HepG2 (cell line): Measurements from ENCODE around the gene BSG. TPM values are rescaled to one million over a fixed set of nuclear protein-coding genes. Genes with fewer than 3 reads are reported as not detected.

Experiments used
- AHR ChIP-seq: IDR thresholded peaks from 2 replicates; pipeline ENCODE4 v1.6.1; 2018; ENCODE audit warnings: missing genetic modification reagents, missing compliant biosample characterization
- CEBPB ChIP-seq: IDR thresholded peaks from 2 replicates; pipeline ENCODE4 v1.6.1; 2011; ENCODE audit warnings: low read depth, low read length, improper control_type of control experiment, borderline replicate concordance
- EZH2 ChIP-seq: conservative IDR thresholded peaks from 2 replicates; pipeline ENCODE4 v1.6.1; 2012; ENCODE audit warnings: mild to moderate bottlenecking, low read depth, low read length, moderate library complexity
- MAFF ChIP-seq: IDR thresholded peaks from 2 replicates; pipeline ENCODE4 v1.6.1; 2011; ENCODE audit warnings: low read depth, low read length, improper control_type of control experiment
- MIXL1 ChIP-seq: IDR thresholded peaks from 2 replicates; pipeline ENCODE4 v1.6.1; 2016
- MZF1 ChIP-seq: sonication (generic); formaldehyde crosslinking; IDR thresholded peaks from 2 replicates; pipeline ENCODE4 v1.8.1; 2023; ENCODE audit warnings: mild to moderate bottlenecking, missing genetic modification reagents, borderline replicate concordance
- POLR2AphosphoS2 ChIP-seq: IDR thresholded peaks from 2 replicates; pipeline ENCODE4 v1.6.1; 2011; ENCODE audit warnings: low read depth, low read length, improper control_type of control experiment
- REL ChIP-seq: sonication (generic); formaldehyde crosslinking; conservative IDR thresholded peaks from 2 replicates; pipeline ENCODE4 v1.8.0; 2022; ENCODE audit warnings: mild to moderate bottlenecking, missing genetic modification reagents, moderate library complexity
- SIN3A ChIP-seq: IDR thresholded peaks from 2 replicates; pipeline ENCODE4 v1.6.1; 2011; ENCODE audit warnings: low read depth, mild to moderate bottlenecking, control low read depth, low read length, borderline replicate concordance
- SMARCC2 ChIP-seq: fragments of 450-650 bp; IDR thresholded peaks from 2 replicates; pipeline ENCODE4 v1.6.1; 2017; ENCODE audit warnings: antibody characterized with exemption, mild to moderate bottlenecking
- SNAI1 ChIP-seq: sonication (generic); formaldehyde crosslinking; IDR thresholded peaks from 2 replicates; pipeline ENCODE4 v1.5.0; 2020; ENCODE audit warnings: mild to moderate bottlenecking, missing genetic modification reagents, borderline replicate concordance
- YEATS4 ChIP-seq: sonication (generic); formaldehyde crosslinking; IDR thresholded peaks from 2 replicates; pipeline ENCODE4 v1.4.0; 2020; ENCODE audit warnings: missing genetic modification reagents, borderline replicate concordance
- ZBTB8A ChIP-seq: sonication (generic); formaldehyde crosslinking; IDR thresholded peaks from 2 replicates; pipeline ENCODE4 v1.4.0; 2020; ENCODE audit warnings: mild to moderate bottlenecking, low read depth, missing genetic modification reagents, borderline replicate concordance
- ZKSCAN5 ChIP-seq: sonication (generic); formaldehyde crosslinking; IDR thresholded peaks from 2 replicates; pipeline ENCODE4 v1.5.1; 2020; ENCODE audit warnings: mild to moderate bottlenecking, missing genetic modification reagents
- ZNF138 ChIP-seq: sonication (generic); formaldehyde crosslinking; IDR thresholded peaks from 2 replicates; pipeline ENCODE4 v1.5.0; 2020; ENCODE audit warnings: mild to moderate bottlenecking, low read depth, missing genetic modification reagents
- ZNF24 ChIP-seq: fragments of 450-650 bp; IDR thresholded peaks from 2 replicates; pipeline ENCODE4 v1.6.1; 2017; ENCODE audit warnings: antibody characterized with exemption, mild to moderate bottlenecking
- ZNF260 ChIP-seq: sonication (generic); formaldehyde crosslinking; IDR thresholded peaks from 2 replicates; pipeline ENCODE4 v1.4.0; 2020; ENCODE audit warnings: missing genetic modification reagents, low read depth, mild to moderate bottlenecking, borderline replicate concordance
- ZNF441 ChIP-seq: sonication (generic); formaldehyde crosslinking; IDR thresholded peaks from 2 replicates; pipeline ENCODE4 v1.7.0; 2021; ENCODE audit warnings: missing genetic modification reagents, borderline replicate concordance
- ZNF737 ChIP-seq: sonication (generic); formaldehyde crosslinking; IDR thresholded peaks from 2 replicates; pipeline ENCODE4 v1.5.0; 2020; ENCODE audit warnings: missing genetic modification reagents, mild to moderate bottlenecking, borderline replicate concordance
- polyA plus RNA-seq, 8 experiments: library from polyadenylated mRNA; depleted of rRNA in 3 of 8; stranded (reverse) in 7 of 8; unstranded in 1 of 8; fragments of >200 nt; fragmentation: Illumina TruSeq in 4 of 8; extraction: Trizol in 4 of 8; gene quantifications; 2 replicates each; pipeline versions ENCODE4 v1.2.1 to v1.2.3, GENCODE V29; 2011 to 2016; ENCODE audit warnings: low read depth in 4 of 8, missing spikeins in 1 of 8, mixed read lengths in 1 of 8; ENCODE audit not compliant: insufficient read depth in 1 of 8
- total RNA-seq, 5 experiments: library from RNA; depleted of rRNA; stranded (reverse); fragments of >200 nt; fragmentation: Illumina TruSeq; extraction: Trizol; gene quantifications; 2 replicates each; pipeline ENCODE4 v1.2.3, GENCODE V29; 2016; ENCODE audit warnings: low read depth in 1 of 5
- TF ChIP-seq, protein P1 (sequence below): sonication (generic); formaldehyde crosslinking; IDR thresholded peaks from 2 replicates; pipeline ENCODE4 v1.4.0; 2020; ENCODE audit warnings: mild to moderate bottlenecking, missing genetic modification reagents
- TF ChIP-seq, protein P2 (sequence below): sonication (generic); formaldehyde crosslinking; IDR thresholded peaks from 2 replicates; pipeline ENCODE4 v1.4.0; 2020; ENCODE audit warnings: missing genetic modification reagents
- TF ChIP-seq, protein P3 (sequence below): sonication (generic); formaldehyde crosslinking; IDR thresholded peaks from 2 replicates; pipeline ENCODE4 v1.8.0; 2022; ENCODE audit warnings: mild to moderate bottlenecking, missing genetic modification reagents; ENCODE audit not compliant: insufficient replicate concordance
- TF ChIP-seq, protein P4 (sequence below): sonication (generic); formaldehyde crosslinking; IDR thresholded peaks from 2 replicates; pipeline ENCODE4 v1.4.0; 2020; ENCODE audit warnings: missing genetic modification reagents
- TF ChIP-seq, protein P5 (sequence below): IDR thresholded peaks from 2 replicates; pipeline ENCODE4 v1.6.1; 2018; ENCODE audit warnings: missing genetic modification reagents

Gene BSG
- total and polyA plus RNA-seq, 2 of the 13 experiments (the other 11 are each of a cell fraction or from before 2014, with no cell fraction given), result 309 to 754 TPM

DNA sequence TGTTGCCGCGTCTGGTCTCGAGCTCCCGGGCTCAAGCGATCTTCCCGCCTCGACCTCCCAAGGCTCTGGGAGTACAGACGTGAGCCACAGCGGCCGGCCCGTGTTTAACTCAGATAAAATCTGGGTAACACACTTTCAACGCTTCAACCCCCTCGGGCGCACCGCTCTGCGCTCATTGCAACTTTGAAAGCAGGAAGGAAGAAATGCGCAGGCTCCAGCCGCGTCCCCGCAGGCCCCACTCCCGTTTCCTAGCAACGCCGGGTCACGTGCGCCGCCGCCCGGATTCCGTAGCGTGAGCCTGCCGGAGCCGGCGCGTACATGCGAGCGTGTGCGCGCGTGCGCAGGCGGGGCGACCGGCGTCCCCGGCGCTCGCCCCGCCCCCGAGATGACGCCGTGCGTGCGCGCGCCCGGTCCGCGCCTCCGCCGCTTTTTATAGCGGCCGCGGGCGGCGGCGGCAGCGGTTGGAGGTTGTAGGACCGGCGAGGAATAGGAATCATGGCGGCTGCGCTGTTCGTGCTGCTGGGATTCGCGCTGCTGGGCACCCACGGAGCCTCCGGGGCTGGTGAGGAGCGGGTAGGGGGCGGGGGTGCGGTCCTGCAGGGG, at the start of gene BSG (continued):
- TF ChIP-seq, protein P1, sequence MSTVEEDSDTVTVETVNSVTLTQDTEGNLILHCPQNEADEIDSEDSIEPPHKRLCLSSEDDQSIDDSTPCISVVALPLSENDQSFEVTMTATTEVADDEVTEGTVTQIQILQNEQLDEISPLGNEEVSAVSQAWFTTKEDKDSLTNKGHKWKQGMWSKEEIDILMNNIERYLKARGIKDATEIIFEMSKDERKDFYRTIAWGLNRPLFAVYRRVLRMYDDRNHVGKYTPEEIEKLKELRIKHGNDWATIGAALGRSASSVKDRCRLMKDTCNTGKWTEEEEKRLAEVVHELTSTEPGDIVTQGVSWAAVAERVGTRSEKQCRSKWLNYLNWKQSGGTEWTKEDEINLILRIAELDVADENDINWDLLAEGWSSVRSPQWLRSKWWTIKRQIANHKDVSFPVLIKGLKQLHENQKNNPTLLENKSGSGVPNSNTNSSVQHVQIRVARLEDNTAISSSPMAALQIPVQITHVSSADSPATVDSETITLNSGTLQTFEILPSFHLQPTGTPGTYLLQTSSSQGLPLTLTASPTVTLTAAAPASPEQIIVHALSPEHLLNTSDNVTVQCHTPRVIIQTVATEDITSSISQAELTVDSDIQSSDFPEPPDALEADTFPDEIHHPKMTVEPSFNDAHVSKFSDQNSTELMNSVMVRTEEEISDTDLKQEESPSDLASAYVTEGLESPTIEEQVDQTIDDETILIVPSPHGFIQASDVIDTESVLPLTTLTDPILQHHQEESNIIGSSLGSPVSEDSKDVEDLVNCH (CRISPR knock-in tag), result no peak
- no peak for TF ChIP-seq MAFF
- no peak; the same call in 1 of the 2 replicates for TF ChIP-seq YEATS4 (CRISPR knock-in tag)
- no peak for TF ChIP-seq REL (CRISPR knock-in tag)
- TF ChIP-seq SNAI1 (CRISPR knock-in tag), result no peak; the same call in 1 of the 2 replicates
- no peak for TF ChIP-seq CEBPB
- TF ChIP-seq ZNF260 (CRISPR knock-in tag), result no peak
- TF ChIP-seq, protein P2, sequence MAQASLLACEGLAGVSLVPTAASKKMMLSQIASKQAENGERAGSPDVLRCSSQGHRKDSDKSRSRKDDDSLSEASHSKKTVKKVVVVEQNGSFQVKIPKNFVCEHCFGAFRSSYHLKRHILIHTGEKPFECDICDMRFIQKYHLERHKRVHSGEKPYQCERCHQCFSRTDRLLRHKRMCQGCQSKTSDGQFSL, result 0 out of 2 replicates have a peak, but pooled peaks have one; percentile 32
- no peak for TF ChIP-seq ZKSCAN5 (CRISPR knock-in tag)
- 0 out of 2 replicates have a peak, but pooled peaks have one; percentile 13 for TF ChIP-seq MIXL1
- TF ChIP-seq AHR, result no peak
- TF ChIP-seq, protein P3, sequence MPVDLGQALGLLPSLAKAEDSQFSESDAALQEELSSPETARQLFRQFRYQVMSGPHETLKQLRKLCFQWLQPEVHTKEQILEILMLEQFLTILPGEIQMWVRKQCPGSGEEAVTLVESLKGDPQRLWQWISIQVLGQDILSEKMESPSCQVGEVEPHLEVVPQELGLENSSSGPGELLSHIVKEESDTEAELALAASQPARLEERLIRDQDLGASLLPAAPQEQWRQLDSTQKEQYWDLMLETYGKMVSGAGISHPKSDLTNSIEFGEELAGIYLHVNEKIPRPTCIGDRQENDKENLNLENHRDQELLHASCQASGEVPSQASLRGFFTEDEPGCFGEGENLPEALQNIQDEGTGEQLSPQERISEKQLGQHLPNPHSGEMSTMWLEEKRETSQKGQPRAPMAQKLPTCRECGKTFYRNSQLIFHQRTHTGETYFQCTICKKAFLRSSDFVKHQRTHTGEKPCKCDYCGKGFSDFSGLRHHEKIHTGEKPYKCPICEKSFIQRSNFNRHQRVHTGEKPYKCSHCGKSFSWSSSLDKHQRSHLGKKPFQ (CRISPR knock-in tag), result no peak
- TF ChIP-seq ZNF24, result no peak
- TF ChIP-seq ZNF737 (CRISPR knock-in tag), result no peak
- peak; percentile 92; the same call in 1 of the 2 replicates for TF ChIP-seq SIN3A
- TF ChIP-seq, protein P4, sequence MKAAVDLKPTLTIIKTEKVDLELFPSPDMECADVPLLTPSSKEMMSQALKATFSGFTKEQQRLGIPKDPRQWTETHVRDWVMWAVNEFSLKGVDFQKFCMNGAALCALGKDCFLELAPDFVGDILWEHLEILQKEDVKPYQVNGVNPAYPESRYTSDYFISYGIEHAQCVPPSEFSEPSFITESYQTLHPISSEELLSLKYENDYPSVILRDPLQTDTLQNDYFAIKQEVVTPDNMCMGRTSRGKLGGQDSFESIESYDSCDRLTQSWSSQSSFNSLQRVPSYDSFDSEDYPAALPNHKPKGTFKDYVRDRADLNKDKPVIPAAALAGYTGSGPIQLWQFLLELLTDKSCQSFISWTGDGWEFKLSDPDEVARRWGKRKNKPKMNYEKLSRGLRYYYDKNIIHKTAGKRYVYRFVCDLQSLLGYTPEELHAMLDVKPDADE (CRISPR knock-in tag), result no peak
- TF ChIP-seq SMARCC2, result no peak
- TF ChIP-seq MZF1 (CRISPR knock-in tag), result no peak
- no peak for TF ChIP-seq EZH2
- 0 out of 2 replicates have a peak, but pooled peaks have one; percentile 64 for TF ChIP-seq POLR2AphosphoS2
- no peak for TF ChIP-seq ZBTB8A (CRISPR knock-in tag)
- TF ChIP-seq ZNF138 (CRISPR knock-in tag), result no peak; the same call in 1 of the 2 replicates
- TF ChIP-seq, protein P5, sequence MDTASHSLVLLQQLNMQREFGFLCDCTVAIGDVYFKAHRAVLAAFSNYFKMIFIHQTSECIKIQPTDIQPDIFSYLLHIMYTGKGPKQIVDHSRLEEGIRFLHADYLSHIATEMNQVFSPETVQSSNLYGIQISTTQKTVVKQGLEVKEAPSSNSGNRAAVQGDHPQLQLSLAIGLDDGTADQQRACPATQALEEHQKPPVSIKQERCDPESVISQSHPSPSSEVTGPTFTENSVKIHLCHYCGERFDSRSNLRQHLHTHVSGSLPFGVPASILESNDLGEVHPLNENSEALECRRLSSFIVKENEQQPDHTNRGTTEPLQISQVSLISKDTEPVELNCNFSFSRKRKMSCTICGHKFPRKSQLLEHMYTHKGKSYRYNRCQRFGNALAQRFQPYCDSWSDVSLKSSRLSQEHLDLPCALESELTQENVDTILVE (CRISPR knock-in tag), result peak; percentile 44; the same call in 1 of the 2 replicates
- TF ChIP-seq ZNF441, result peak; percentile 96
